ENCODE measurements around the gene PRG2. TPM values are rescaled to one million over a fixed set of nuclear protein-coding genes. Genes with fewer than 3 reads are reported as not detected.
A peak's percentile ranks its signal among the peaks of the same experiment; 100 is the strongest.
"Not testable (repeated sequence)": the region's sequence is repeated elsewhere in the genome, so short reads cannot be mapped to it uniquely, and the experiment has no call there.

The PRG2 gene
- total RNA-seq, 1 donor from 2014 or later: not detected

DNA sequence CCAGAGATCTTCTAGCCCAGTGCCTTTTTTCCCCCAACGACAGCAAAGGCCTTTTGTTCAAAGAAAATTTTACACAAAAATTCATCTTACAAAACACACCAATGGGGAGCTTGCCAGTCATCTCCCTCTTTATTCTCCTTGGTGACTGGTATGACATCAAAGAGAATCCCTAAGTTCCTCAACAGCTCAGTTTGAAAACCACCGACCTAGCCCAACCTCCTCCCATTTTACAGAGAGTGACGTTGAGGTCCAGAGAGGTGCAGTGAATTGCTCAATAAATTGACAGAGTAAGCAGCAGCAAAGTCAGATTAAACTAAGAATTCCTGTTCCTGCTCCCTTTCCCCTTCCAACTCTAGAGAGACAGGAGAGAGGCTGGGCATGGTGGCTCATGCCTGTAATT is 28.7 kb upstream of the PRG2 start:
- no peak for ATAC-seq

DNA sequence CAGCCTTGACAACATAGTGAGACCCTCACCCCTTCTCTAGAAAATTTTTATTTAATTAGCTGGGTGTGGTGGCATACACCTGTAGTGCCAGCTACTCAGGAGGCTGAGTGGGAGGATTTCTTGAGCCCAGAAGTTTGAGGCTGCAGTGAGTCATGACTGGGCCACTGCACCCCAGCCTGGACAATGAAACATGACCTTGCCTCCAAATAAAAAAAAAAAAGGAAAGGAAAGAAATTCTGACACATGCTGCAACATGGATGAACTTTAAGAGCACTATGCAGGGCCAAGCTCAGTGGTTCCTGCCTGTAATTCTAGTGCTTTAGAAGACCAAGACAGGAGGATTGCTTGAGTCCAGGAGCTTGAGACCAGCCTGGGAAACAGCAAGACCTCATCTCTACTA is 27.7 kb upstream of the PRG2 start:
- no peak for ATAC-seq

DNA sequence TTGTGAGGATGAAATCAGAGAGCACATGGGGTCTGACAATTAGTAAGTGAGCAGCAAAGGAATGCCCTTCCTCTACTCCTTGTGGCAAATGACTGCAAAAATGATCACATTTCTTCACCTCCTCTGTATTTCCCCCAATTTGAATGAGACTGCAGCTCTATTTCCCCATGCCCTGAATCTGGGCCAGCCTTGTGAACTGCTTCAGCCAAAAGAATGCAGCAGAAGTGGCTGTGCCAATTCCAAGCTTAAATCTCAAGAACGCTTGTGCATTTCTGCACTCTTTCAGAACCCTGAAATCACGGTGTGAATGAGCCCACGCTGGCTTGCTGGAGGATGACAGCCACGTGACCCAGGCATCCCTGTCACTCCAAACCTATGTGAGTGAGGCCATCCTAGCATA is 26.6 kb upstream of the PRG2 start:
- ATAC-seq: no peak

DNA sequence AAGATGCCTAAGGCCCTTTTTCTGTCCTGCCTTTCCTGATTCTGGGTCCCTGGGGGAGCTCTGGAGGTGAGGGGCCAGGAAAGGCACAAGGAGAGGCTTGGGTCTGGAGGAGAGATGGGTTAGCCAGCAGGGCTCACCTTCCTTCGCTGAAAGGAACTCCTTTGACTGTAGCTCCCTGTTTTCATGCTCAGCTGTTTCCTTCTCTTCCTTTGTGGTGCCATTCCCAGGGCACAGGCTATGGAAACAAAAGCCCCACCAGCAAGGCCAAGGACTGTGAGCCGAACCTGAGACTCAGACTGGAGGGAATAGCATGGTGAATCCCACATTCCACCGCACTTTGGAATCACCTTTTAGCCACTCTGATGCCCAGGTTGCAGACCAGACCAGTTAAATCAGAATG is 26.0 kb upstream of the PRG2 start:
- no peak for ATAC-seq

DNA sequence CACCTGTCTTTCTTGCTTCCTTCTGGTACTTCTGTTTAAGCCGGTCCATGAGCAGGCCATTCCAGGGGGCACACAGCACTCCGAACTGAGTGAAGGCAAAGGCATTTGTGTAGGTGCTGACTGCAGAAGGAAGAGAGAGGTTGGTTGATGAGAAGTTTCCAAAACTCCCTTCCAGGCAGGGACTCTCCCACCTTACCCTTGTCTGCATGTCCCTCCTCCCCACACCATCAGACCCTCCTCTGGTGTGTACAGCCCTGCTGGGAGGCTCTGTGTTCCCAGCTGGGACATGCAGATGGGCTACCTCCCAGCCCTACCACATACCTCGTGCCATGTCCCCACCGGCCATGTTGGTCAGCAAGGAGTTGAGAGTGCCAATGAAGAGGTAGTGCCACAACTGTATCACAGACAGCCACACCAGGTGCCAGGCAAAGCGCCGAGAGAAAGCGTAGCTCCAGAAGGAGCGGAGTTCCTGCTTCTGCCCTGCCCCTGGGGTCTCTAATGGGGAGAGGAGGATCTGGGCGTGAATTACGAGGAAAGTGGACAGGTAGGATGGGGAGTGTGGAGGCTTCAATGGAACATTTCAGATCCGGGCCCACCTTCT is 24.3 kb upstream of the PRG2 start:
- no peak for ATAC-seq

DNA sequence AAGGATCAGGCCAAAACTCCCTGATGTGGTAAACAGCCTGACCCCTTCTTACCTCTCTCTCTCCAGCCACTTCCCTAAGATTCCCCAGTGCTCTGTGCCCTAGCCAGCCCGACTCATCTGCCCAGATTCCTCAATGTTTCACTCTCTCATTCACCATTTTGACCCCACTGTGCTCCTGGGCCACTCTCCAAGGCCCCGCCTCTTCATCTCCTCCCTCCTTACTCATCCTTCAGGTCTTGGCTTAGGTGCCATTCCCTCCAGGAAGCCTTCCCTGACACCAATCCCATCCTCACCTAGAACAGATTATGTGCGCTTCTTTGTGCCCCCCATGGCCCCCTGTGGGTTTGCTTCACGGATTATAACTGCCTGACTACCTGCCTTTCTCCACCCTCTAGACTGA is 23.2 kb upstream of the PRG2 start:
- ATAC-seq: no peak

DNA sequence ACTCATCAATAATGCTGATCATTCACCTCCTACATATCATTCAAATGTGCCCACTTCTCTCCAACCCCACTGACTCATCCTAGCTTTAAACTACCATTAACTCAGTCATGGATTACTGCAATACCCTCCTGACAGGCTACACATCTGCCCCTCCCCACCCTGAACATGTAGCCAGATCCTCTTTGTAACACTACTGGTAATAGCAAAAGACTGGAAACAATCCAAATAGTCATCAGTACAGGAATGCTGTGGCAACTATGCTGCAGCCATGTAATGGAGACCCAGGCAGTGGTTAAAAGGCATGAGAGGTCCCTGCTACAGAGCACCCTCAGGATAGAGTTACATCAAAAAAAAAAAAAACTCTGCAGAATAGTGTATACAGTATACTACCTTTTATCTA is 19.8 kb upstream of the PRG2 start:
- no peak for ATAC-seq

DNA sequence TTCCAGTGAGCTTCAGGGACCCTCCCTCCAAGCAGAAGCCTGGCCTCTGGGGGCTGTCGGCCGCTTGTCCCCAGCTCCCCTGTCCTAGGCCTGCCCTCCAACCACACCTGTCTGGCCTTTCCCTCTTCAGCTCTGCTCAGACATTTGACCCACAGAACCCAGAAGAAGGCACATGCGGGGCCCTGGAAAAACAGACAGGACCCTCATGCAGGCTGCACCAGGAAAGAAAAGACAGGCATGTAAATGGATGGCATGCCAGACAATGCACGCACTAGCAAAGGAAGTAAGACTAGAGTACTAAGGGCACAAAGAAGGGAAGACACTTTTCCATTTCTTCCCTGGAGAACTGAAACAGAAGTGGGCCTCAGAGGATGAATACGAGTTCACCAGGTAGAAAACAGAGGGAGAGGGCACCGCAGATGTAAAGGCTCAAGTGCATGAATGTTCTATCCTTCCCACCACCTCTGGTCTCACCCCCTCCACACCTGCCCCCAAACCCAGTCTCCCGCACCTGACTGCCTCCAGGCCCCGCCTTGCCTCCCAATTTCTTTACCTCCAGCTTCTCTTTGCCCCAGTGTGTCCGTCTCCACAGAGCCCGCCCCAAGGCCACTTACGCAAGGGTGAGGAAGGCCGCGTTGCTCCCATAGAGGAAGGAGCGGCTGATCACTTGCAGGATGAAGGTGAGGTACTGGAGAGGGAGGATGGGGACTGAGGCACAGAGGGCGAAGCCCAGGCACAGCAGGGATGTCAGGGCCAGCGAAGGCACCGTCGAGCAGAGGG is 19.1 kb upstream of the PRG2 start:
- no peak for ATAC-seq

DNA sequence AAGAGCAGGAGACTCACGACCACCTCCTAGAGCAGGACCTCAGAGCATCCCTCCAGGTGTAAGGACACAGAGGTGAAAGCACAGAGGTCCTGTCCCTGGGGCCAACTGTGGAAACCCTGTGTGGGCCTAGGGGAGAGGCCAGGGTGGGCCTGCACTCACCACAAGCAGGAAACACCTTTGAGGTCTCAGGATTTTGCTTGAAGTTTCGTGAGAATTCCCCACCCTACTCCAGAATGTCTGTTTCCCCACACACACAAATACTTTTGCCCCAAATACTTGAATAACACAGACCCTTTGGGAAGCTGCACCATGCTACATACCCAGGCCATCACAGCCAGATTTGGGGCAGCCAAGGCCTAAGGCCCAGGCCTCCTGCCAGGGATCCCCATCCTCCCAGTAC is 18.3 kb upstream of the PRG2 start:
- ATAC-seq: no peak

DNA sequence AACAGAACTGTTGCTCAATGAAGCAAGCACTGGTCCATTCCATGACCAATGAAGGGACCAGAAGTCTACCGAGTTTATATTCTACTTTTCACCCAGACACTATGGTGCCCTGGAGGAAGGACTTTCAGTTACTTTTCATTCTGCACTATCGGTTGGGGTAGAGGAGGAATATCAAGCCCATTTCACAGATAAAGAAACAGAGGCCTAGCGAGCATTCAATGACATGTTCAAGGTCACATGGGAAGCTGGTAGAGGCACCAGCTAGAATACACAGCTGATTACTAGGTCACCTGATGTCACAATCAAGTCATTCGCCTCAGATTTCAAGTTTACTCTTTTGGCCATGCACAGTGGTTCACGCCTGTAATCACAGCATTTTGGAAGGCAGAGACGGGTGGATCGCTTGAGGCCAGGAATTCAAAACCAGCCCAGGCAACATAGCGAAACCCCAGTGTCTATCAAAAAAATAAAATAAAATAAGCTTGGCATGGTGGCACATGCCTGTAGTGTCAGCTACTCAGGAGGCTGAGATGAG is 17.6 kb upstream of the PRG2 start:
- no peak for ATAC-seq

DNA sequence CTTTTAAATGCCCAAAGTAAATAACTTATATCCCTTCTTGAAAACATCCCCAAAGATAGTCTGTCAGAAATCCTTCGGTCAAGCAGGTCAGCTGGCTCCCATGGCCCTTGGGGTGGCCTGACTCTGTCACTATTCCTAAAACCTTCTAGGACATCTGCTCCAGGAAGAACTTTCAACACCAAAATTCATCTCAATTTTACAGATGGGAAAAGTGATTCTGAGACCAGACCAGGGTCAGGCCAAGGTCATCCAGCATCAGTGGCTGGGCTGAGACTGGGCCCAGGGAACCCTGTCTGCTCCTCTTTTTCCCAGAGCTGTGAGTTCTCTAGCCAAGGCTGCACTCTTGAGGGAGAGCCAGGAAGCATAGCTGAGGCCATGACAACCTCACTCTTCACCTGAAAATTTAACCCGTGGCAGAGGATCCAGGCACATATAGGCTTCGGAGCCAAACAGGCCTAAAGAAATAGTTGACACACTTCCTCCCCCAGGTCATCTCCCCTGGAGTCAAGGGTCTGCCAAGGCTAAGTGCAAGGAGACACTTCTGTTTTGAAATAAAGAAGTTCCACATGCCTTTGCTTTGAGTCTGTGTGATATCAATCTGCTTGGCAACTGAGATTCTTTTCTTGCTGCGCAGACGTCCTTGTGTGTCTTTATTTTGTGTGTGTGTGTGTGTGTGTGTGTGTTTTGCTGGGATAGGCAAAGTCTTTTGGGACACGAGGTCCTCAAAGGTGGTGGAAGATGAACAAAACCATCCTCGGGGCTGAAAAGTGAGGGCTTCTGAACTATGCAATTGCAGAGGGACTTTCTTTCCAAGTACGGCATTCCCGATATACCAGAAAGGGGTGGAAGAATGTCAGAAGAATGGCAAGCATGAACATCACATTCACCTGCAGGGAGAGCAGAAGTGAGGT is 16.8 kb upstream of the PRG2 start:
- no peak for ATAC-seq

DNA sequence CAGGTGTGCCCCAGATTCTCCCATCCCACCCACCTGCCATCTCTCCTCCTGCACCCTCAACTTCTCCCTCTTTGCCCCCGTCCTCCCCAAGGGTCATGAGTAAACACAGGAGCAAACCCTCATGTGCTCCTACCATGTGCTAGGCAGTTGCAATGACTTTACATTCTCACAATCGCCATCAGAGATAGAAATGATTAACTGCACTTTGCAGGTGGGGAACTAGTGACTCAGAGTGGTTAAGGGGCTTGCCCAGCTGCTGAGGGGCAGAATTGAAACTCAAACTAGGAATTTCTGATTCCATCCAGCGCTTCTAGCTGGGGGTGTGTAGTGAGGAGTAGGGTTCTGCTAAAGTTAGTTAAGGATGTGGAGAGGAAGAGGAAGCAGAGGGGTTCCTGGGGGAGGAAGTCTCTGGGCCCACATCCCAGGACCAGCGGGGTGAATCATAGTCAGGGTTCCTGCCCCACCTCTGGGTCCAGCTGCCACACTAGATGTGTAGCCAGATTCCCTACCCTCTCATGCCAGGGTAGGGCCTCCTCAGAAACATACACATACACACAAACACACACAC is 16.0 kb upstream of the PRG2 start:
- ATAC-seq: peak; percentile 40

DNA sequence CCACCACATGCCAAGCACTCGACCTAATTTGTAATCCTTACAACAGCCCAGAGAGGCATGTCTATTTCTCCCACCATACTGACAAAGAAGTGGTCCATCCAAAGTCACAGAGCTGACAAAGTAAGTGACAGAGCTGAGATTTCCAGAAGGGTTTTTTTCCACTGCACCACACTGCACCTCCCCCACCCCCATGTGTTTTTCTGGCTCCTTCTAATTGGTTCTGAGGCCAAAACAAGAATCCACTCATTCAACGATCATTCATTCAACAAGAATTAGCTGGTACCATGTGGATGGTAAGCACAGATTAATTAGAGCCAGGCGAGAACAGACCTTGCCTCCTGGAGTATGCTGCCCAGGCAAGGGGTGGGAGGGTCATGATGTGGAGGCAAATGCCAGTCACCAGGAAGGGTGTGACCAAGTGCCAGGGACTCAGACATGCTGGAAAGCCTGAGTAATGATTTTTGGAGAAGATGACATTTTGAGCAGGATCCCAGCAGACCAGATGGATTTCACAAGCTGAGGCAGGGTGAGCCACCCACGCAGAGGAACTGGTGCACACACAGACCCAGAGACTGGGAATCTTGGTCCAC is 14.9 kb upstream of the PRG2 start:
- ATAC-seq: no peak

DNA sequence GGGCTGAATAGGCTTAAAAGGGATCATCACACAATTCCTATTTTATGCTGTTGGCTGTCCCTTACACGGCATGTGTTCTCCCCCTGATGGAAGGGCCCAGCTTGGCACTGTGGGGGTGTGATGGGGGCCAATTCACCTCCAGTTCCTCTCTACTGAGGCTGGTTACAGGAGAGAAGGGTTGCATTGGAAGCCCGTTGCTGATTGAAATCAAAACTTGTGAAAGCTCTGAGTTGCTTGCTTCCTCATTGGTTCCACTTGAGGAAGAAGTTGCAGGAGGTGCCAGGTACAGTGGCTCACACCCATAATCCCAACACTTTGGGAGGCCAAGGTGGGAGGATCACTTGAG is 13.3 kb upstream of the PRG2 start:
- no peak for ATAC-seq

DNA sequence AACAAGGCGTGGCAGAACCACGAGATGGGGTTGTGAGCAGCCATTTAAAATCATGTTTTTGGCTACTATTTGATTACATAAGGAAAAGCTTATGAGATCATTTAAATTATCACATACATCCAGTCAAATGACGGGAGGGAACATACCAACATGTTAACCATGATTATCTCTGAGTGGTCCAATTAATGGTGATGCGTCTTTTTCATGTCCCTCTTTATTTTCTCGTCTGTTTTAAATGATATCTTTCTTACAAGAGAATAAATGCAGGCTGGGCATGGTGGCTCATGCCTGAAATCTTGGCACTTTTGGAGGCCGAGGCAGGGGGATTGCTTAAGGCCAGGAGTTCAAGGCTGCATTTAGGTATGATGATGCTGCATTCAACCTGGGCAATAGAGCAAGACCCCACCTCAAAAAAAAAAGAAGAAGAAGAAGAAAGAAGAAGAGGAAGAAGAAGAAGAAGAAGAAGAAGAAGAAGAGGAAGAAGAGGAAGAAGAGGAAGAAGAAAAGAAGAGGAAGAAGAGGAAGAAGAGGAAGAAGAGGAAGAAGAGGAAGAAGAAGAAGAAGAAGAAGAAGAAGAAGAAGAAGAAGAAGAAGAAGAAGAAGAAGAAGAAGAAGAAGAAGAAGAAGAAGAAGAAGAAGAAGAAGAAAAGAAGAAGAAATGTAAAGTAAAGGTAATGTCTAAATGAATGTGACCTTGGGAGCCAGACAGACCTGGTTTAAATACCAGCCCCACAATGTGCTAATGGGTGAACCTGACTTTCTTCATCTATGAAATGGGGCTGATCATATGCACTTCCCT is 12.8 kb upstream of the PRG2 start:
- not testable (repeated sequence) for ATAC-seq

DNA sequence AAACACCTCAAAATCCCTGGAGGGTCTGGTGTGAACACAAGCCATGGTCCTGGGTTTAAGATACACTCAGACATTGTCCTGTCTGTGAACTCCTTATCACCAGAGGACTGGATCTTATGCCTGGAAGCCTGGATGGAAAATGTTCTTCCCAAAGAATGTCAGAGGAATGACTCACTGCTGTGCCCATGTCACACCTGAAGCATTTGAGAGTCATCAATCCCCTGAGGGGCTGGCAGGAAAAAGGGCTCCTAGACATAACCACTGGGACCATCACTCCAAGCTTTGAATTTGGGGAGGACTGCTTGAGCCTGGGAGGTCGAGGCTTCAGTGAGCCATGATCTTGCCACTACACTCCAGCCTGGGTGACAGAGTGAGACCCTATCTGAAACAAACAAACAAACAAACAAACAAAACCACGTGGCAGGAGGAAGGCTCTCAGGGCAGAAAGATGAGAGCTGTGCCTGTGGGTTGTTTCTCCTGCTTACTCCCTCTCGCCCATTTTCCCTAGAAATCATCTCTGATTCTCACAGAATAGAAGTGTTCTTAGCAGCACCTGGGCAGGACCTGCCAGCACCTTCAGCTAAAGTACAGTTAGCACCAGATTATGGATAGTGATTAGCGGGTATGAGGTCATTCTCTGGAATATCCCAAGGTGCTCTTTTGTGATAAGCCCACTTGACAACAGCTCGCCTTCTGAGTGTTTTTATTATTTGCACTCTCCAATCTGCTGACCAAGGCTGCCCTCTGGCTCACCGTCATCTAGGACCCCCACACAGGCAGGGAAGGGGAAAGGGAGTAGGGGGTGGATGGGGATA is 11.9 kb upstream of the PRG2 start:
- ATAC-seq: no peak

DNA sequence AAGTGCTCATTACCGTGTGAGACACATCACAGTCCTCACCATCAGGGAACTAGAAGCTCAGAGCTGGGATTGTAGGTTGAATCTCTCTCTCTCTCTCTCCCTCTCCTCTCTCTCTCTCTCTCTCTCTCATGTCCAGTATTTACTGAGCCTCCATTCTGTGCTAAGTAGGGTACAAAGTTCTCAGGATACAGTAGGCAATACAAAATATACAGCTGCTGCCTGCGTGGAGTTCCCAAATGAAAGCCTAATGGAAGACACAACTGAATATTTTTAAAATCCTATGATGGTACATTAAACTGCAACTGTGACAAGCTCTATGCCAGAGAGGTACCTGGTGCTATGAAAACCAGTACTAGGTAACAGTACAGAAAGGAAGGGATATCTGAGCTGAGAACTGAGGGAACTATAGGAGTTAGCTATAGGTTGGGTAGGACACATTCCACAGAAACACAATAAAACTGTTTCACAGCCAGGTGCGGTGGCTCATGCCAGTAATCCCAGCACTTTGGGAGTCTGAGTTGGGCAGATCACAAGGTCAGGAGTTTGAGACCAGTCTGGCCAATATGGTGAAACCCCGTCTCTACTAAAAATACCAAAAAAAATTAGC is 9.6 kb upstream of the PRG2 start:
- no peak for ATAC-seq

DNA sequence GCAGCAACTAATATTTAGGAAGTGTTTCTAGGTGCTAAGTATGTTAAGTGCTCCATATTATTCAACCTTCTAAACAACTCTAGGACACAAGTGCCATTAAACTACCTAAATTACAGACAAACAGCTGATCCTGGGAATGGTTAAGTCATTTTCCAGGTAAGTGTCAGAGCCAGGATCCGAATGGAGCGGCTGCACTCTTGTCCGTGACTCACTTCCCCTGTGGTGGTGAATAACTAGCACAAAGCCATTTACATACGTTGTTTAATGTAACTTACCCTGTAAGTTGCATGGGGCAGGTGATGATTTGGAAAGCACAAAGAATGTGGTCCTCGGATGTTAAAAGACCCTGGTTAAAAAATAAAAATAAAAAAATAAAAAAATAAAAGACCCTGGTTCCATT is 8.8 kb upstream of the PRG2 start:
- ATAC-seq: no peak

DNA sequence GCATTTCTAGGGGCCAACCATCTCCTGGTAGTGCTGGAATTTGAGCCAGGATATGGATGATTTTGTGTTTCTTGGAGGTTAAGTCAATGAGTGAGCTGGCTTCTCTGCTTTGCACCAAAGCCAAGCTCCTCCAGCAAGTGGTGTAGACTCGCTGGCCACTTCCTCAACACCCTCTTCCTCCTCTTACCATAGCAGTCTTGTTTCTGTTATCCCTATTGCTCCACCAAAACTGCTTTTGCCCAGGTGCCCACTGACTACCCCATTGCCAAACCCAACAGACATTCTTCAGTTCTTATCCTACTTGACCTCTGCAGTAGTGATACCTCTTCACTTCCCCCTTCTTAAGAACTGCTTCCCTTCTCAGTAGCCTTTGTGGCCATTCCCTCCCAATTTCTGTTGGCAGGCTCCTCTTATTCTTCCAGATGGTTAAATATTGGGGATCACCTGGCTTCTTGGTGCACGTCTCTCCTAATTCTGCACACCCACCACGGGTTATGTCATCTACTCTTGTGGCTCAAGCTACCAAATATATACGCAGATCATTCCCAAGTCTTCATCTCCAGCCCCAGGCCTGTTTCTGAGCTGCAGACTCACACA is 7.0 kb upstream of the PRG2 start:
- ATAC-seq: no peak

DNA sequence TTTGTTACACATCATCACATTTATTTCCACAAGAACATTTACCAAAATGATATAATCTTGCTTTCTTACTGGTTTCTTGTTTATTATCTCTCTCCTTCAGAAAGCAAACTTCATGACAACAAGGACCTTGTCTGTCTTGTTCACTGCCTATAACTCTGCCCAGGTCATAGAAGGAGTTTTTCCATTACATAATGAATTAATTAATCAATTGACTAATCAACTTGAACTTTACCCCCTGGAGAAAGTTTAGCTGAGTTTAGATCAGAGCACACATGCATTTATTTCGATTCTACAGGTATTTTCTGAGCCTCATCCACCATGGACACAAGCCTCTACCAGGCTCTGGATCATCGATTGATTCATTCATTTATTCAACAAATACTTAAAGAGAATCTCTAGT is 6.3 kb upstream of the PRG2 start:
- no peak for ATAC-seq

All from esophagus mucosa (tissue), 1 donor.